Measurements from ENCODE around the gene SKAP1.
A peak's percentile ranks its signal among the peaks of the same experiment; 100 is the strongest.
"Not testable (repeated sequence)": the region's sequence is repeated elsewhere in the genome, so short reads cannot be mapped to it uniquely, and the experiment has no call there.

SKAP1 gene

DNA sequence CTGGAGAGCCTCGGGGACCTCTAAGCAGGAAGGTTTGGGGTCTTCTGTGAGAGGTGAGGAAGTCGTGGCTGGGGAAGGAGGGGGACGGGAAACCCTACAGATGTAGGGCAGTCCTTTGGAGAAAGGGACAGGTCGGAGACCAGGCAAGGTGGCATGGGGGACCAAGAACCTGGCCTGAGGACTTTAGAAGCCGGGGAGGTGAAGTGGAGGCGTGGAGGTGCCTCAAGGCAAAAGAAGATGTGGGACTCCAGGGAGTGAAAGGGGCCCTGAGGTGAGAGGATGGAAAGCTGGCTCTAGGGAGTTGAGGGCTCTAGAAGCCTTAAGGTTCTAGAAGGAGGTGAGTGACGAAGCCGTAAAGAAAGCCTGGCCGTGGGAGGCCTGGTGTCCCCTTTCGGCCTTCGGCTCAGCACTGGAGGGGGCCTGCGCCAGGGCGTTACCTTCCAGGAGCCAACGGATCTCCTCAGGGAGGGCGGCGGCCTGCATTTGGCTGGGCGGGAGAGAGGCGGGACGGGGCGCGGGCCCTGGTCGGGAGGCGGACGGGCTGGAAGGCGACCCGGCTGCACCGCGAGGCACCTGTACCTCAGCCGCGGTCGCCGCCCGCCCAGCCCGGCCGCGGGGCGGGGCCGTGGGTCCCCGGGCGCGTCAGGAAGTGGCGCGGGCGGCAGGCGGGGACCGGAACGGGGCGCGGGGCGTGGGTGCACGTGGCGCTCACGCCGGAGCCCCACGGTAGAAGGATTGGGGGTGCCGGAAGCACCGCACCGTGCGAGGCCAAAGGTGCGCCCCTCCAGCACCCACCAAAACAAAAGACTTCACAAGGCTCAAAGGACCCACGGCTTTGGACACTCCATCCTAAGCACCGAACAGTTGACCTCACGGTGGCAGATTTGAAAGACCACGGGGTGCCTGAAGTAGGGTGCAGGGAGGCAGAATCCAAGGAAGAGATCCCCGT, at the start of gene SKAP1:
Gene SKAP1, minus strand, starts transcription at position 577 of the 949 bp plus-strand sequence.
- DNase-seq (ENCODE audit: low read depth): peak; percentile 46

DNA sequence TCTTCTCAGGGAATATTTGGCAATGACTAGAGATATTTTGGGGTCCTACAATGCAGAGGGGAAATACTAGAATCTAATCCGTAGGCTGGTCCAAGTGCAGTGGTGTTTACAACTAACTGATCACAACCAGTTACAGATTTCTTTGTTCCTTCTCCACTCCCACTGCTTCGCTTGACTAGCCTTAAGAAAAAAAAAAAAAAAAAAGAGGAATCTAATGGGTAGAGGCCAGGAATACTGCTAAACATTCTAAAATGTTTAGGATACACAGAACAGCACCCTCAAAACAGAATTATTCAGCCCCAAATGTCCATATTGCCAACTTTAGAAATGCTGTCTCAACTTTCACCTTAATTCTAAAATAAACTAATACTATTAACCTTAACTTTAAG, 49.0 kb upstream of the SKAP1 start:
- no peak for DNase-seq (ENCODE audit: low read depth)

DNA sequence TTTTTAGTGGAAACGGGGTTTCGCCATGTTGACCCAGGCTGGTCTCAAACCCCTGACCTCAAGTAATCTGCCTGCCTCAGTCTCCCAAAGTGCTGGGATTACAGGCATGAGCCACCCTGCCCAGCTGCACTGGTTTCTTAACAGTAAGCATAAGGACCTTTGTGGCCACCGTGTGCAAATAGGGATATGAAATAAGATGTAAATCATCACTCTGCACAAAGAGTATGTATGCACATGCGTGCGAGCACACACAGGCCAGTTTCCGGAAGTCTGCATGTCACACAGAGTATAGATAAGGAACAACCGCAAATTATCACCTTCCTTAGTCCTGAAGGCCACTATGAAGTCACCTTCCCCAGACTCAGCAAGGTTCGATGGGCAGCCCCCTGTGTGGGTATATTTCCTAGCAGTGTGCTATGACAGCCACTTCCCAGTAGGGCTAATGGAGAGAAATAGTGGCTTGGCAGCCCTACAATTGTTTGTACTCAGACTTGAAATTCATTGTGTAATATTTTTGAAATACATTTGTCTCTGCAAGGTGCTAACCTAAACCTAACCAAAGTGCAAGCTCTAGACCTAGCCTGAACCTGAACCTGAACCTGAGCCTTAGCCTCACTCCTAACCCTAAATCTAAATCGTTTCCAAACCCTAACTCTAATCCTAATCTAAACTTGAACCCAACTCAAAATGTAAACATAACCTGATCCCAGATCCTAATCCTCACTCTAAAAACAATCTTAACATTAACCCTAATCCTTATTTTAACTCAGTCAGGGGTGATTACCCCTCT, 48.4 kb upstream of the SKAP1 start:
- DNase-seq (ENCODE audit: low read depth): peak; percentile 33

DNA sequence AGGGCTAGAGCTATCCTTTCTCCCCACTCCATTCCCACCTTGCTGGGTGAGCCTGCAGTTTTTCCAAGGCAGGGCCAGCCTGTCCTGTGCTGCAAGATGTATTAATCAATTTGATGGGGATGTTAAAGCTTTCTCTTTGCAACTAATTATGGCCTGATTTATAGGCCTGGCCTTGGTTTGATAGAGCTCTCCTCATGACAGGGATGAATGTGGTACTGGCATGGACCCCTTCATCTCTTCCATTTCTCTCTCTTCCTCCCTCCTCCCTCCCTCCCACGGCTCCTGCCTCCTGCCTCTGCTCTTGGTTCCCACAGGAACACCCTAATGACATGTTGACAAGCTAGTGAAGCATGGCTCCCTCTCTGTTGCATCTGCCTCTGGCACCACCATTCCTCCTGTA, 47.2 kb upstream of the SKAP1 start:
- DNase-seq (ENCODE audit: low read depth): no peak

DNA sequence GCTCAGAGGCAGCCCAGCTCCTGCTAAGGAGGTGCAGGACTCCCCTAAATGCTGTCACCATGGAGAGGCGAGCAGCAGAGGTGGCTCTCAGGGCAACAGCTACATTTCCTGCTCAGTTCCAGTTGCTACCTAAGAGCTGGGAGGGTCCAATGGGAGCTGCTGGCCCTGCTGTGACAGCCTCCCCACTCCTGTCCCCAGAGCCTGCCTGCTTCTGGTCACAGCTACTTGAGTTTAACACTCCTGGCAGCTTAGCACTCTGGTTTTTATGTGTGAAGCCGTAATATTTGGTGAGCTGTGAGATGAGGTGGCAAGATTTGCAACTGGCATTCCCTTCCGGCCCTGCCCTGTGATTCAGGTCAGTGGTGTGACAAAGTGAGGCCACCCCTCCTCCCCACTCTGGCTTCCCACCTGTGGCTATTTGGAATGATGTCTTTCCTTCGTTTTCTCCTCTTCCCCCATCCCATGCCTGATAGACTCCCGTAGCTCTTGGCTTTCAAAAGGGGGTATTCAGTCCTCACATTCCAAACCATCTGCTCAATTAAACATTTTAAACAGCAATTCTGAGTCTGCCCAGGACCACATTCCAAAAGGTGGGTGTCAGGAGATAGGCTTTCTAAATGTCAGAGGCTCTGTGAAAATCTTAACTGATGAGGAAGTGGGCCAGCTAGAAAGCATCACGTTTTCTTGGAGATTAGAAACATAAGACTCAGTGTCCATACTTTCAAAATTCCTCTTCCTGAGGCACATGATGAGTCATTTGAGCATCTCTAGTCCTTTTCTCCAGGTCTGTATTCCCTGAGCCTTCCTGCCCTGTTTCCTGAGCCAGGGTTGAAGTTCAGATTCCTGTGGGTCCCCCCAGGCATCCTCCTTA, 42.6 kb upstream of the SKAP1 start:
- no peak for DNase-seq (ENCODE audit: low read depth)

DNA sequence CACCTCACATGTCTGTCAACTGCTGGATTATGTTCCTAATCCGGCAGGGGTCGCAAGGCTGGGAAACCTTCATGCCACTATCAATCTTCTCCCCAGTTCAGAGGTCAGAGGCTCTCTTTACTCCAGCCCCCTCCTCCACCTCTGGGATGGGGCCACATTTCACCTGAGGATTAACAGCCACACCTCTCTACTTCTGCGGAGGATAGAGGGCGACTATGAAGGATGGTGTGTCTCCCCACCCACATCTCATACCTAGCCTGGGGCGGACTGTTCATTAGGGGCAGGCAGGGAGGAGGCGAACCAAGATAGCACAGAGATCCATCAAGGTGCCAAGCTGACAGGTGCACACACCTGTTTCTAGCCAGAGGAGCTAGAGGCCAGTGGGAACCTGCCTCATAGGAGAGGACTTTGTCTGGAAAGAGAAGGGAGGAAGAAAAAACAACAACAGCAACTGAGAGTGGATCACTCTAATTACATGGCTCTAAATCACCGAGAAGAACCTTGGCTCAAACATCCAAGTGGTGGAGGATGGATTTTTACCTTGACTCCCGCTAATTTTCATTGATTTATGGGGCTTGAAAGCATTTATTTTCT, 41.9 kb upstream of the SKAP1 start:
- no peak for DNase-seq (ENCODE audit: low read depth)

DNA sequence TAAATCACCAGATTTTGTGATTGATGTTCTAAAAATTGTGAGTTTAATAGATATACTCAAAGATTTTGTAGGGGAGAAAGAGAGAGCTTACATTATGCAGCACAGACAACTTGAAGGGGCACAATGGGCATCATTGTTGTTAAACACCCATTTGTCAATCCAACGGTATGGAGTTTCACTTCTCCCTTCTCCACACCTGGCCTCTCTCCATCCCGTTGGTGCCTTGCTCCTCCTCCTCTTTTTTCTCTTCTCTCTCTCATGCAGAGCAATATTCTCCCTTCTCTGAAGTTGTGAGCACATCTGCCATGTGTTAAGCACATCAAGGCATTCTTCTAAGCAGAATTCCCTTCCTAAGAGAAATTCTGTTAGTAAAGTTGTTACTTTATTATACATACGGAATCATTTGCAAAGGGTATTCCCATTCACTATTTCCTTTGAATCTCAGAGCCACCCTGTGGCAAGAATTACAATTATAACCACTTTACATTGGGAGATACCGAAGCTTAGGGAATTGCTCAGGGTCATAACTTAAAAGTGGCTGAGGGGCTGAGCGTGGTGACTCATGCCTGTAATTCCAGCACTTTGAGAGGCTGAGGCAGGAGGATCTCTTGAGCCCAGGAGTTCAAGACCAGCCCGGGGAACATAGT, 40.5 kb upstream of the SKAP1 start:
- no peak for DNase-seq (ENCODE audit: low read depth)

DNA sequence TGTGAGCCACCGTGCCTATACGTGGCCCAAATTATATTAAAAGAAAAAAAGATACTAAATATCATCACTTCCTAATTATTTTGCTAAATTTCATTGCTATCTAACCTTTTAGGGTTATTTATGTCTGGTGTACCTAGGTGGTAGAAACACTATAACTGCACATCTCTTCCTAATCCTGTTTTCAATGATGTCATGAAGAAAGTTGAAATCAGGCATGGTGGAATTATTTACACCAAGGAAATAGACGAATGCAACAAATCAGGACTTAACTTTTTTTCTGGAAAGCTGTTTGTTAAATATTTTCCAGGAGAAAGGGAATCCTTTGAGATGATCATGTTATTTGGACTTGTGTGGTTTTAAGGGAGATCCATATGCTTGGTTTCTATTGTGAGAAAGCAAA, 39.2 kb upstream of the SKAP1 start:
- DNase-seq (ENCODE audit: low read depth): no peak

DNA sequence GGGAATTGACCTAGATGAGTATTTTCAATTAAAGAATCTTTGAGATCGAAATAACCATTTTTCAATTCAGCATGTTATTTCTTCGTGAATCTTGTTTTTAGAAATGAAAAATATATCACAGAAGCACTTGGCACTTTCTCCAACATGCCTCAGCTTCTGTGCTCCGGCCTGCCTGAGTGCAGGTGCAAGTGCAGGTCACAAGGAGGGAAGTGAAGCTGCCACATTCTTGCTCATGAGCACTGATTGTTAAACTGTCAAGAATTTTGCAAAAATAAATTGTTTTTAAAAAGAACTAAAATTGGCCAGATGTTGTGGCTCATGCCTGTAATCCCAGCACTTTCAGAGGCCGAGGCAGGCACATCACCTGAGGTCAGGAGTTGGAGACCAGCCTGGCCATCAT, 38.3 kb upstream of the SKAP1 start:
- no peak for DNase-seq (ENCODE audit: low read depth)

DNA sequence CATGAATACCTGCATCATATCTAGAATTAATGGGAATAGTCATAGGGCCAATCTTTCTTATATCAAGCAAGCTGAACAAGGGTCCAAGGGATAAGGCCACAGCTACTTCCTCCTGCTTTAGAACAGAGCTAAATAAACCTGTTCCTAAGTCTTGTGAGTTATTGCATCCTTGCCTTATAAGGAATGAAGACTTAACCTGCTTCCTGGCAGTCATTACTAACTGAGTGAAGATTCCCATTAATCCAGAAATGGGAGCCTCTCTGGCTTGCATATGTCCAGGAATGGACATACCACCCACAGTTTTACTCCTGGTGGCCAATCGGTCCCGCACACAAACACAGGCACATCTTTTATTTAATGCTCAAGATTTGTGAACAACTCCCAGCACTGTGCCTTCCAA, 35.9 kb upstream of the SKAP1 start:
- DNase-seq (ENCODE audit: low read depth): no peak

DNA sequence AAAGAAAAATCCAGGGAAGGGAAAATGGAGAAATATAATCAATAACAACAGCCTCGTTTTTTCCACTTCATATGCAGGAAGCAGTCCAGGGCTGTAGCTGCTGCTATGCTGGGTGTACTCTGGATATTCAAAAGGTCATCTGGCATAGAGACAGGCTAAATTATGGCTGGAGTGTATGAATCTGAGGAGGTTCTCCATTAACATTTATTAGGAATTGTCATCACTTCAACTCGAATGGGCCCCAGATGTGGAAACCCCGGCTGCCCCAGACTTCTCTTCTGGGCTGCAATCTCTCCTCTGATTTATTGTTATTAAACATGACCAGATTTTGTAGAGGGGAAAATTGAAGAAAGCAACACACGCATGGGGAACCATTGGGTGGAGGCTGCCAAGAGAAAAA, 33.5 kb upstream of the SKAP1 start:
- no peak for DNase-seq (ENCODE audit: low read depth)

DNA sequence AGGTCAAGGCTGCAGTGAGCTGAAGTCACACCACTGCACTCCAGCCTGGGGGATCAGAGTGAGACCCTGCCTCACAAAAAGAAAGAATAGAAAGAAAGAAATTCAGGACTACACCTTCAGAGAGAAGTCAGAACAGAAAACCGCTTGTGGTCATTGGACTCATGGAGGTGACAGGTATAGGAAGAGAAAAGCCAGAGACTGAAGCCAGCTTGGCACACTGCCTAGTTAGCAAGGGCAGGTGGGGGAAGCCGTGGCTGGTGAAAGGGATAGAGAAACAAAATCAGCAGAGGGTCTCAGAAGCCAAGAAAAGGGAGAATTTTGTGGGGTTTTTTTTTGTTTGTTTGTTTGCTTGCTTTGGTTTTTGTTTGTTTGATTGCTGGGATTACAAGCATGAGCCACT, 32.9 kb upstream of the SKAP1 start:
- DNase-seq (ENCODE audit: low read depth): no peak

DNA sequence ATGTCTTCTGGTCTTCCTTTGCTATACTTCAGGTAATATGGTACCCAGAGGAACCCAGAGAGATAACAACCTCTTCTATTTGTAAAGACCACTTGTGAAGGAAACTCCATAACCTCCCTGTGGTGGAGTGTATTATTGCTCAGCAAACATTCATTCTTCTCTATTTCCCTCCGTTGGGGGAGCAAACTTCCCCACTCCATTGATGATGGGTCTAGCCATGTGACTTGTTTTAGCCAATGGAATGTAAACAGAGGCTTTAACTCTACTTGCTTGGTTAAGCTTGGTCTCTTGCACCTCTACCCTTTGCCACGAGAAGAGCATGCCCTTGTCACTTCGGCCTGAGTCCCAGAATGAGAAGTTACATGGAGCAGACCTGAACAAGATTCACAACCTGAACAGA, 30.0 kb upstream of the SKAP1 start:
- DNase-seq (ENCODE audit: low read depth): no peak

DNA sequence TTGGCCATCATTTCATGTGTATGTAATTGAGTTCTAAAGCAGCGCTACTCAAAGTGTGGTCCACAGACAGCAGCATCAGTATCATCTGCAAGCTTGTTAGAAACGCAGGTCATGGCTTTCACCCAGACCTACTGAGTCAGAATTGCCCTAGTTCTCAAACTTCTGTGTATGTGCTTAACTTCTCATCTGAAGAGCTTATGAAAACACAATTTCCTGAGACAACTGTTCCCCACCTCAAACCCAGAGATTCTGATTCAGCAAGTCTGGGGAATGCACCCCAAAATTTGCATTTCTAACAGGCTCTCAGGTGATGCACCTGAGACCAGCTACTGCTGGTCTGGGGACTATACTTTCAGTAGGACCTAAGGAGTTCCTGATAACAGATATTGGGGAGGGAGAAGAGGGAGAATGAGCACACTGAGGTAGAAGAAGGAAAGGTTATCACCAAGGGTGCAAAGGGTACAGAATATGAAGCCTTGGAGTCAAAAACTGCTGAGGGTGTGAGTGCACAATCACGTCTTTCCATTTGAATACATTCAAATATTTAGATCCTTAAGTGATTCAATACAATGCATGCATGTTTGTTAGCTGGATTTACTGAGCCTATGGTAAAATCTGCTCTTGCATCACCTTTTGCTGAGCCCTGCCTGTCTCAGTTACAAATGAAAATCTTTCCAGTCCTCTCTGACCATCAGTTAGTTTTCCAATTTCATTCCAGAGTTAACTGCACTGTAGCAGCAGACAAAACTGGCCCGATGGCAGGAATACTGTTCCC, 29.2 kb upstream of the SKAP1 start:
- DNase-seq (ENCODE audit: low read depth): no peak

DNA sequence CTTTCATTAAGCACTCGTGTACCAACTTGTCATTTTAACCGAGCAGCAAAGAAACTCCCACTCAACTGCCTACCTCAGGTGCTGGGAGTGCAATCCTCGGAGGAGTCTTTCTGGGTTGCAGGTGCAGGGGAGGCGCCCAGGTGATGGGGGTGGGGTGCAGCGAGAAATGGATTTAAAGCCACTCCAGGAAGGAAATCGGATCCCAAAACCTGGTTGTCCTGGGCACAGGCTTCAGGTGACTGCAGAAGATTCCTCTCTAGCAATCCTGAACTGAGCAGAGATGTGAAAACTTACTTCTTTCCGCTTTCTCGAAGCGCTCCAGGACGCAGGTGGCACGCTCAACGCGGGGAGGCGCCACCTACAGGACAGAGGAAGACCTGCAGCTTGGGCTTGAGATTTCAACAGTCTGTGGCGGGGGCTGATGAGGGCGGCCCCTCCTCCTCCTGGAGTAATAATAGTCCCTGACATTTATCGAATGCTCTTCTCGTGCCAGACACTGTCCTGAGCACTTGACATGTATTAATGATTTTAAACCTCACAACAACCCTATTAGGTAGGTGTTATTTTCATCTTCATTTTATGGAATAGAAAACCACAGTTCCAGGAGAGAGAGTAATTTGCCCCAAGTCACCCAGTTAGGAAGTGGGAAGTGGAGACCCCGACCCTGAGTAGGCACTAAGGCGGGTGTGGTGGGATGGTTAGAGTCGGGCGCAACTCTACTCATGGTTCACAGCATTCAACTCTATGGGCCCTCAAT, 27.2 kb upstream of the SKAP1 start:
- peak; percentile 62 for DNase-seq (ENCODE audit: low read depth)

DNA sequence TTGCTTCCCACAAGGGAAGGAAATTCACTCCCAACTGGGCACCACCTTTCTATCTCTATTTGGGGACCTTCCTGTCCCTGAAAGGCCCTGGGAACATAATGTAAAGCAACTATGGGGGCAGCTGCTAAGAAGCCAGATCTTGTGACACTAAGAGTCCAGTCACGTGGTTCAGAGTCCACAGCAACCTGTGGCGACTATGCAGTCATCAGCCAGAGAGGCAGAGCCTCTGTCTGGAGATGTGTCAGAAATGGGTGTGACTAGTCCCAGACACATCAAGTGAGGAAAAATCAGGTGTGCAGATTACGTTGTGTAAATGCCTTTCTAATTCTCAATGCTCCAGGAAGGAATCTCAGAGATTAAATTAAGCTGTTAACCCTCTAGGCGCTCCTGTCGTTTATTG, 26.6 kb upstream of the SKAP1 start:
- no peak for DNase-seq (ENCODE audit: low read depth)

DNA sequence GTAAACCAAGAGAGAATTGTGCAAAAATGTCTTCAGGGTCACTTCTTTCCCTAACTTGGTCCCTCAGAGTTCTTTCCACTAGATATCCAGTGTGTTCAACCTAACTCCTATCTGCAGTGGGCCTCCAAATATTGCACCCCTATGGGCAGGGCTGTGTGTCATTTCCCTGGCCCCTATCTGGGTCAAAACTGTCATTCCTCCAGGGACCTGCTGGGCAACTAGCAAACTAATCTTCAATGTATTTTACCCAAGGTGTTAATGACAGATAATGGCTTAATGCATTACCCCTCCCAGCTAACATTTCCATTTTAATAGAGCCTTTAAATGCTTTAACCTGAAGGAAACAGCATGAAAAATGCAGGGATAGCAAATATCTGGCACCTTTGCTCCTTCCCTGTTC, 25.8 kb upstream of the SKAP1 start:
- no peak for DNase-seq (ENCODE audit: low read depth)

DNA sequence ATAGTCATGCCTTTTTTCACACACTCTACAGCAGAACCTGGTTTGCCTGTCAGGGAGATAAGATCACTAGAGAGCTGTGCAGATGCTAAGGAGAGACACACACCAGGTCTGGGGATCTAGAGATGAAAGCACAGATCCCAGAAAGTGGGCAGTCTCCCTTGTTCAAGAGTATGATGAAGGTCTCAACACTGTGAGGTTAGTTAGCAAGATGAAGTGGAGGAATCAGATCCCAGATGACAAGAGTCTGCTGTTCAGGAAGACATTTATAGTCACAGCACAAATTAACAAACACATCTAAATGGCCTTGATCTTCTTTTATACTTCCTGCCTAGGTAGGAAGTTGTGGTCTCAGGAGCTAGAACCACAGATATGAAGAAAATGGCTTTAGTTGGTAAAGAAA, 23.4 kb upstream of the SKAP1 start:
- no peak for DNase-seq (ENCODE audit: low read depth)

DNA sequence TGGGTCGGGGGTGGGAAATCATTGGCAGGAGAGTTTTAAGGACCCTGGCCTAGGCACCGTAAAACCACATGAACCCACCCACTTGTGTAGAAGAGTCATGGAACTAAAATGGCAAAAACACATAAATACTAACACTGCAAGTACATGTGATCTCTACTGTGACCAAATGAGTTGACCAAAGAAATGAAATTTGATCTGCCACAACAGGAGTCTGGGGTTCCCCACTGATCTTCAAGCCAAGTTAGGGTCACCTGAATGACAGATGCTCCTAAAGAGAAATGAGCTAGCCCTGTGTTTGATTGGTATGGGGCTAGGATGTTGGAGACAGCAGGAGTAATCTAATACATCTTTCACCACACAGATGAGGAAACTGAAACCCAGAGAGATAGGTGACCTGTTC, 21.5 kb upstream of the SKAP1 start:
- no peak for DNase-seq (ENCODE audit: low read depth)

DNA sequence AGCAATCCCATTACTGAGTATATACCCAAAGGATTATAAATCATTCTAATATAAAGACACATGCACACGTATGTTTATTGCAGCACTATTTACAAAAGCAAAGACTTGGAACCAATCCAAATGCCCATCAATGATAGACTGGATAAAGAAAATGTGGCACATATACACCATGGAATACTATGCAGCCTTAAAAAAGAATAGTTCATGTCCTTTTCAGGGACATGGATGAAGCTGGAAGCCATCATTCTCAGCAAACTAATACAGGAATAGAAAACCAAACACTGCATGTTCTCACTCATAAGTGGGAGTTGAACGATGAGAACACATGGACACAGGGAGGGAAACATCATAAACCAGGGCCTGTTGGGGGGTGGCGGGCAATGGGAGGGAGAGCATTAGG, 19.3 kb upstream of the SKAP1 start:
- DNase-seq (ENCODE audit: low read depth): not testable (repeated sequence)
